ENCODE data around the gene NLN.
"Not testable (repeated sequence)": the region's sequence is repeated elsewhere in the genome, so short reads cannot be mapped to it uniquely, and the experiment has no call there.

The NLN gene

GRCh38 chr5:65775476-65775875, 53.5 kb downstream of the NLN start:
- DNase-seq: no peak

- DNase-seq: no peak
These were observed 54.6 kb downstream of the NLN start for GRCh38 chr5:65776441-65777141.

GRCh38 chr5:65778126-65778525, 56.1 kb downstream of the NLN start:
- no peak for DNase-seq

- no peak for DNase-seq
These were observed 57.6 kb downstream of the NLN start for GRCh38 chr5:65779643-65780042.

GRCh38 chr5:65788296-65788695, 66.3 kb downstream of the NLN start:
- not testable (repeated sequence) for DNase-seq

GRCh38 chr5:65790371-65791163, 68.6 kb downstream of the NLN start:
- DNase-seq: peak; percentile 48

GRCh38 chr5:65791712-65792673, 70.0 kb downstream of the NLN start:
- no peak for DNase-seq

- DNase-seq: no peak
These were observed 74.3 kb downstream of the NLN start for GRCh38 chr5:65796269-65796668.

GRCh38 chr5:65796751-65797316, 74.8 kb downstream of the NLN start:
- no peak for DNase-seq

- DNase-seq: no peak
These were observed 75.5 kb downstream of the NLN start for GRCh38 chr5:65797481-65797880.

- DNase-seq: no peak
These were observed 77.9 kb downstream of the NLN start for GRCh38 chr5:65799857-65800256.

GRCh38 chr5:65800775-65801174, 78.8 kb downstream of the NLN start:
- no peak for DNase-seq

GRCh38 chr5:65801352-65801783, 79.4 kb downstream of the NLN start:
- DNase-seq: no peak

GRCh38 chr5:65802080-65802479, 80.1 kb downstream of the NLN start:
- no peak for DNase-seq

GRCh38 chr5:65802820-65803219, 80.8 kb downstream of the NLN start:
- DNase-seq: no peak

- DNase-seq: no peak
These were observed 81.8 kb downstream of the NLN start for GRCh38 chr5:65803699-65804391.

GRCh38 chr5:65805089-65805488, 83.1 kb downstream of the NLN start:
- DNase-seq: no peak

GRCh38 chr5:65807494-65807893, 85.5 kb downstream of the NLN start:
- not testable (repeated sequence) for DNase-seq

GRCh38 chr5:65808251-65808741, 86.3 kb downstream of the NLN start:
- no peak for DNase-seq

GRCh38 chr5:65808818-65809217, 86.8 kb downstream of the NLN start:
- no peak for DNase-seq

- DNase-seq: no peak
These were observed 88.0 kb downstream of the NLN start for GRCh38 chr5:65809817-65810531.

Measured in stimulated activated CD4-positive, alpha-beta T cell treated with anti-CD3 and anti-CD28 coated beads, Interleukin-4, amount 100 ng/mL, for 24 hours (primary cell).